ENCODE results near the gene PHLDA1. TPM values are rescaled to one million over a fixed set of nuclear protein-coding genes. Genes with fewer than 3 reads are reported as not detected.

Gene PHLDA1
- total and polyA plus RNA-seq, 2 donors (not counting 3 experiments of a cell fraction or from before 2014, with no cell fraction given): 14.1 to 30.8 TPM

DNA sequence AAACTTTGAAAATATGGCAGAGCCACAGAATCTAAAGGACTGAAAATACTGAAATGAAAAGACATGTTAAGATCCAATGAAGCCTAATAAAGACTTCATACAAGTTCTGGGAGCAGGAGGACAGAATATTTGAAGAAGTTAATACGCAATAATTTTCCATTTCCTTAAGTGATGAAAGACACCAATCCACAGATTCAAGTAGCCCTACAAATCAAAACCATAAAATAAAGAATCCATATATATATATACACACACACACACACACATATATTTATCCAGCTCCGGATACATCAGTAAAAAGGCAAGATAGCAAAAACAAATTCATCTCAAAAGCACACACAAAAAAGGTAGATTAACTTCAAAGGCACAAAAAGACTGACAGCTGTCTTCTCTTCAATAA, 47.2 kb upstream of the PHLDA1 start:
- DNase-seq (ENCODE audit: low read depth, low spot score) (no peak), FAIRE-seq (no peak)
- no peak overlapping the region for H3K9ac ChIP-seq (replicated peaks; ENCODE audit: extremely low read depth, insufficient read depth, low read length)
- H3K4me1 ChIP-seq (ENCODE audit: control insufficient read depth, extremely low read depth, insufficient read depth, low read length): peaks cover 27% of the 10 kb centered on the region
- H3K27ac ChIP-seq (ENCODE audit: insufficient read depth, low read depth, low read length): no peak overlapping the region
- H3K4me2 ChIP-seq (ENCODE audit: insufficient read depth, low read length): no peak overlapping the region
- H3K27me3 ChIP-seq (ENCODE audit: control insufficient read depth in 2 of 2, insufficient read depth in 2 of 2, low read length in 2 of 2): no peaks in the 10 kb centered on the region
- H3K9me3 ChIP-seq (replicated peaks; ENCODE audit: control insufficient read depth, insufficient read depth, low read length): no peaks in the 10 kb centered on the region
- intact Hi-C loops (cut with micrococcal nuclease) (no loop called here), dilution Hi-C loops (cut with MboI; ENCODE audit: extremely low pct_ligation_motif_present, low sequenced_read_pairs) (loop anchor here (25.0 kb wide), 1 partner anchor 259 kb away; the partner anchor contains the start of gene BBS10)
- no peak overlapping the region for H3K4me3 ChIP-seq (replicated peaks in 1 of 3; ENCODE audit: insufficient read depth in 1 of 3, low read depth in 1 of 3, low read length in 3 of 3)
- no peaks in the 10 kb centered on the region for H3K36me3 ChIP-seq (ENCODE audit: control insufficient read depth in 2 of 2, extremely low read depth in 1 of 2, insufficient read depth in 2 of 2, low read length in 2 of 2)
- POLR2A ChIA-PET: no interaction called here
- peaks cover 18% of the 10 kb centered on the region for H4K20me1 ChIP-seq (replicated peaks; ENCODE audit: control insufficient read depth, extremely low read depth, insufficient read depth, low read length)
- H2AFZ ChIP-seq (ENCODE audit: low read depth, low read length): no peak overlapping the region
- CTCF ChIA-PET: interaction anchor here (1.0 to 3.3 kb wide), 4 partner anchors 80 to 377 kb away, joined by 3 to 13 read pairs (median 5); no protein-coding TSS in a partner anchor
- peaks cover 100% of the 10 kb centered on the region for H3K79me2 ChIP-seq (ENCODE audit: control insufficient read depth, insufficient read depth, low read length)
- H3K9me1 ChIP-seq (replicated peaks; ENCODE audit: control insufficient read depth, extremely low read depth, insufficient read depth, low read length): no peaks in the 10 kb centered on the region
- no peak for TF ChIP-seq POLR2AphosphoS5 (IDR thresholded peaks at IDR 0.05; ENCODE audit: insufficient read depth, low read depth, low read length)
- BruUV-seq (replicated peaks): no TSS peak

DNA sequence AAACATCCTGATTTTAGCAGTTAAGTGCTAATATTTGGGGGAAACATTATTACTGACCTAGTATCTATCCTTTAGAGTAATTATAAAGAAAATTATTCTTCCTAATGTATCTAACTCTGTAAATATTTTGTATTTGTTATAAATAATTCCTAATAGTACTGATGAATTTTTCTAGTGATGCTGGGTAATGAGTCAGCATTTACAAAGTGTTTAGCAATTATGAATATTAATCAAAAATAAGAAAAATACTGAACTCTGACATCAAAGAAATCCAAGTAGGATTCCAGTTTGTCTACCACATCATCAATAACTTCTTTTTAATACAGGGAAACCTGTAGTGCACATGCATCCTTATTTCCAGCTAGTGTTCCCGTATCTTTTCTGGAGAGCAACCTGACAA, 43.9 kb upstream of the PHLDA1 start:
- peaks cover 13% of the 10 kb centered on the region for H4K20me1 ChIP-seq (replicated peaks; ENCODE audit: control insufficient read depth, extremely low read depth, insufficient read depth, low read length)
- FAIRE-seq: no peak
- H3K4me2 ChIP-seq (ENCODE audit: insufficient read depth, low read length): no peak overlapping the region
- ChIA-PET POLR2A (no interaction called here), CTCF (interaction anchor here (1.2 kb wide), 1 partner anchor 39 kb away, joined by 3 read pairs; no protein-coding TSS in a partner anchor)
- H3K9ac ChIP-seq (replicated peaks; ENCODE audit: extremely low read depth, insufficient read depth, low read length): no peak overlapping the region
- BruUV-seq (replicated peaks): no TSS peak
- peaks cover 100% of the 10 kb centered on the region for H3K79me2 ChIP-seq (ENCODE audit: control insufficient read depth, insufficient read depth, low read length)
- no peak overlapping the region for H3K27ac ChIP-seq (ENCODE audit: insufficient read depth, low read depth, low read length)
- TF ChIP-seq POLR2AphosphoS5 (IDR thresholded peaks at IDR 0.05; ENCODE audit: insufficient read depth, low read depth, low read length) (no peak), EZH2 (IDR thresholded peaks at IDR 0.05; ENCODE audit: borderline replicate concordance, low read depth, low read length, severe bottlenecking) (no peak), JUN (IDR thresholded peaks at IDR 0.05; ENCODE audit: borderline replicate concordance, insufficient read depth, insufficient read length, low read depth) (no peak)
- TF ChIP-seq, protein P1, sequence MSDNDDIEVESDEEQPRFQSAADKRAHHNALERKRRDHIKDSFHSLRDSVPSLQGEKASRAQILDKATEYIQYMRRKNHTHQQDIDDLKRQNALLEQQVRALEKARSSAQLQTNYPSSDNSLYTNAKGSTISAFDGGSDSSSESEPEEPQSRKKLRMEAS (IDR thresholded peaks at IDR 0.05; ENCODE audit: insufficient read depth, insufficient read length): no peak
- H3K4me1 ChIP-seq (ENCODE audit: control insufficient read depth, extremely low read depth, insufficient read depth, low read length): peaks cover 5% of the 10 kb centered on the region
- H3K9me3 ChIP-seq (replicated peaks; ENCODE audit: control insufficient read depth, insufficient read depth, low read length): no peaks in the 10 kb centered on the region
- H3K36me3 ChIP-seq (ENCODE audit: control insufficient read depth in 2 of 2, extremely low read depth in 1 of 2, insufficient read depth in 2 of 2, low read length in 2 of 2): peaks cover 0 to 3% of the 10 kb centered on the region in 2 experiments
- H3K27me3 ChIP-seq (ENCODE audit: control insufficient read depth in 2 of 2, insufficient read depth in 2 of 2, low read length in 2 of 2): no peaks in the 10 kb centered on the region
- no peak overlapping the region for H2AFZ ChIP-seq (ENCODE audit: low read depth, low read length)
- no peak for DNase-seq (ENCODE audit: low read depth, low spot score)
- dilution Hi-C loops (cut with MboI; ENCODE audit: extremely low pct_ligation_motif_present, low sequenced_read_pairs): loop anchor here (25.0 kb wide), 1 partner anchor 262 kb away; the partner anchor contains the start of gene BBS10
- H3K4me3 ChIP-seq (replicated peaks in 1 of 3; ENCODE audit: insufficient read depth in 1 of 3, low read depth in 1 of 3, low read length in 3 of 3): no peak overlapping the region
- H3K9me1 ChIP-seq (replicated peaks; ENCODE audit: control insufficient read depth, extremely low read depth, insufficient read depth, low read length): no peaks in the 10 kb centered on the region
- intact Hi-C loops (cut with micrococcal nuclease): no loop called here
